MCF 10A (cell line): ENCODE results near the gene SLX4IP. TPM values are rescaled to one million over a fixed set of nuclear protein-coding genes. Genes with fewer than 3 reads are reported as not detected.
A peak's percentile ranks its signal among the peaks of the same experiment; 100 is the strongest.

Experiments used
- BruUV-seq: library from RNA; stranded (reverse); fragments of 400-500 nt; replicated peaks from 2 replicates; lab custom pipeline; 2021; lab: Mats Ljungman, UMichigan
- CTCF ChIA-PET: fragments of 300-600 bp; sonication (Branson Sonifier 250); formaldehyde crosslinking; extraction: SDS; loops from one replicate; lab custom pipeline; 2021; ENCODE audit warnings: antibody characterized with exemption, inconsistent platforms; lab: Yijun Ruan, JAX
- POLR2A ChIA-PET: fragments of 300-600, 350-650 bp; sonication (Branson Sonifier 250); formaldehyde crosslinking; extraction: SDS; loops from one replicate; lab custom pipeline; 2020; ENCODE audit warnings: antibody characterized with exemption, inconsistent platforms; lab: Yijun Ruan, JAX
- DNase-seq: peaks from one replicate; pipeline ENCODE4 v3.0.0-alpha.2; 2018; ENCODE audit not compliant: unreplicated experiment
- H3K27ac Mint-ChIP-seq: one replicate; pipeline ENCODE4 v1.8.0; 2022; ENCODE audit warnings: mild to moderate bottlenecking, low read depth, mixed read lengths; ENCODE audit not compliant: unreplicated experiment
- H3K27me3 Mint-ChIP-seq: one replicate; pipeline ENCODE4 v1.8.0; 2022; ENCODE audit warnings: mixed read lengths; ENCODE audit not compliant: insufficient read depth, unreplicated experiment
- H3K36me3 Mint-ChIP-seq: one replicate; pipeline ENCODE4 v1.8.0; 2022; ENCODE audit warnings: mild to moderate bottlenecking, moderate library complexity, mixed read lengths; ENCODE audit not compliant: insufficient read depth, unreplicated experiment
- H3K4me1 Mint-ChIP-seq: one replicate; pipeline ENCODE4 v1.8.0; 2022; ENCODE audit warnings: mixed read lengths; ENCODE audit not compliant: insufficient read depth, unreplicated experiment
- H3K4me3 Mint-ChIP-seq: one replicate; pipeline ENCODE4 v1.8.0; 2022; ENCODE audit warnings: mild to moderate bottlenecking, moderate library complexity, mixed read lengths; ENCODE audit not compliant: unreplicated experiment
- H3K9me3 Mint-ChIP-seq: one replicate; pipeline ENCODE4 v1.8.0; 2022; ENCODE audit warnings: mixed read lengths; ENCODE audit not compliant: unreplicated experiment
- intact Hi-C: fragments of 100-400 bp; cut with micrococcal nuclease; formaldehyde crosslinking; loops from 2 replicates; pipeline ENCODE4 v1.14.1; 2022
- total RNA-seq: library from RNA; stranded (reverse); gene quantifications from 2 replicates; pipeline ENCODE4 v1.2.3, GENCODE V29; 2022
- TF ChIP-seq, protein P1 (sequence below): fragments of 200-600 bp; IDR thresholded peaks from one replicate; pipeline ENCODE4 v1.8.0; 2022; ENCODE audit warnings: antibody characterized with exemption, mild to moderate bottlenecking; ENCODE audit not compliant: unreplicated experiment

SLX4IP gene
- total RNA-seq, 1 experiment from 2014 or later, result 11.2 TPM

DNA sequence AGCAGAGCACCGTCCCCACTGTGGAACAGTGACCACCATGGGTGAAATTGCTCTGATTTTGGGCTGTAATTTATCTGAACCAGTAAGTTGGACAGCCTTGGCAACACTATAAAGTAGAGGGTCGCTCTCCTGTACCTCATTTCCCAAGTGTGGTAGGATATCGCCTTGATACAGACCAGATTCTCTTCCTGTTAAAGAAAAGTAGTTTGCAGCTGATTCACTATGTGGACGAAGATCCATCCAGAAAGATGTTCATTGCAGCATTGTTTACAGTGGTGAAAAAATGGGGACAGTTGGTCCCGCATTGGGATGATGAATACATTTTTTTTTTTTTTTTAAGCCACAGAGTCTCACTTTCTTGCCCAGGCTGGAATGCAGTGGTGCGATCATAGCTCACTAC lies 74.3 kb downstream of the SLX4IP start:
- Mint-ChIP-seq H3K27me3 (no peaks in the 10 kb centered on the region), H3K9me3 (no peaks in the 10 kb centered on the region), H3K4me3 (no peak overlapping the region), H3K36me3 (no peaks in the 10 kb centered on the region), H3K4me1 (peaks cover 62% of the 10 kb centered on the region), H3K27ac (peak overlapping the region; percentile 84)
- no peak for DNase-seq
- CTCF ChIA-PET, result interaction anchor here (1.6 to 2.5 kb wide), 2 partner anchors 75 to 162 kb away, joined by 4 to 7 read pairs; partner anchors contain the start of gene MKKS
- intact Hi-C loops, result no loop called here
- POLR2A ChIA-PET, result interaction anchor here (0.6 to 9.2 kb wide), 11 partner anchors 15 to 821 kb away, joined by 3 to 117 read pairs (median 4); partner anchors contain the start of genes MKKS and SLX4IP
- TF ChIP-seq, protein P1, sequence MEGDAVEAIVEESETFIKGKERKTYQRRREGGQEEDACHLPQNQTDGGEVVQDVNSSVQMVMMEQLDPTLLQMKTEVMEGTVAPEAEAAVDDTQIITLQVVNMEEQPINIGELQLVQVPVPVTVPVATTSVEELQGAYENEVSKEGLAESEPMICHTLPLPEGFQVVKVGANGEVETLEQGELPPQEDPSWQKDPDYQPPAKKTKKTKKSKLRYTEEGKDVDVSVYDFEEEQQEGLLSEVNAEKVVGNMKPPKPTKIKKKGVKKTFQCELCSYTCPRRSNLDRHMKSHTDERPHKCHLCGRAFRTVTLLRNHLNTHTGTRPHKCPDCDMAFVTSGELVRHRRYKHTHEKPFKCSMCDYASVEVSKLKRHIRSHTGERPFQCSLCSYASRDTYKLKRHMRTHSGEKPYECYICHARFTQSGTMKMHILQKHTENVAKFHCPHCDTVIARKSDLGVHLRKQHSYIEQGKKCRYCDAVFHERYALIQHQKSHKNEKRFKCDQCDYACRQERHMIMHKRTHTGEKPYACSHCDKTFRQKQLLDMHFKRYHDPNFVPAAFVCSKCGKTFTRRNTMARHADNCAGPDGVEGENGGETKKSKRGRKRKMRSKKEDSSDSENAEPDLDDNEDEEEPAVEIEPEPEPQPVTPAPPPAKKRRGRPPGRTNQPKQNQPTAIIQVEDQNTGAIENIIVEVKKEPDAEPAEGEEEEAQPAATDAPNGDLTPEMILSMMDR, result no peak
- BruUV-seq, result no TSS peak

DNA sequence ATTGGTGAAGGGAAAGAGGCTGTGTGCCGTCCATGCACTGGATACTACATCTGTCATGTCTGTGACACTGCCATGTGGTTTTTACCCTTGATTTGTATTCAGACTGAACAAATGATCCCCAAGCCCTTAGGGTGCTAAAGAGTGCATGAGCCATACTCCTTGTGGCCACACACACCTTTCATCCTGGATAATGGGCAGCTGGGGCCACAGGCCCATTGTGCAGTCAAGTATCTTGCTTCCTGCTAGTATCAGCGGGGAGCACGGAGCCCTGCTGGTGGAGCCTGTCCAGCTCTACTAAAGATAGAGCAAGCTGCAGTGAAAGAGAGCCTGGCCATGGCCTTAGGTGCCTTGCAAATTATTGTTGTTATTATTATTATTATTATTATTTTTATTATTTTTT lies 75.1 kb downstream of the SLX4IP start:
- TF ChIP-seq, protein P1, result no peak
- no peaks in the 10 kb centered on the region for H3K36me3 Mint-ChIP-seq
- no peaks in the 10 kb centered on the region for H3K27me3 Mint-ChIP-seq
- no peak overlapping the region for H3K4me3 Mint-ChIP-seq
- POLR2A ChIA-PET, result interaction anchor here (2.1 to 9.2 kb wide), 3 partner anchors 14 to 109 kb away, joined by 7 to 117 read pairs (median 104); partner anchors contain the start of genes MKKS and SLX4IP
- H3K27ac Mint-ChIP-seq, result no peak overlapping the region
- no peaks in the 10 kb centered on the region for H3K9me3 Mint-ChIP-seq
- BruUV-seq, result no TSS peak
- intact Hi-C loops, result no loop called here
- peaks cover 60% of the 10 kb centered on the region for H3K4me1 Mint-ChIP-seq
- no peak for DNase-seq
- CTCF ChIA-PET, result interaction anchor here (1.0 to 2.5 kb wide), 2 partner anchors 30 to 76 kb away, joined by 3 to 7 read pairs; partner anchors contain the start of gene MKKS

DNA sequence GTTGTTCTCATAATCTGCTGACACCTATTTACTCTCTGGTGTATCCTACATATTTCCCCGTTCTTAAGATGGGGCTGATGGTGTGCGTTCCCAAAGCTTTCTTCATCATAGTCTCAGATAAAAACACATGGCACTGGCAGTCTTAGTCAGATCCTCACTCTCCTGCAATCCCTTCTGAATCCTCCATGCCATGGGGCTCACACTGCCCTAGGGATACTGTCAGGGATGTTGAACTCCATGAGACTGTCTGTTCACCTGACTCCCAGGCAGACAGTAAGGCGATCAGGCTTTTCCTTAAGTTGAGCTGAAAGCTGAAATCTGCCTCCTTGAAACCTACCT lies 76.0 kb downstream of the SLX4IP start:
- ChIA-PET CTCF (interaction anchor here (0.7 to 2.5 kb wide), 6 partner anchors 26 to 117 kb away, joined by 3 to 7 read pairs (median 3); partner anchors contain the start of gene MKKS), POLR2A (interaction anchor here (0.6 to 9.2 kb wide), 23 partner anchors 11 to 921 kb away, joined by 3 to 117 read pairs (median 4); partner anchors contain the start of genes JAG1, MKKS and SLX4IP)
- Mint-ChIP-seq H3K27me3 (no peaks in the 10 kb centered on the region), H3K4me1 (peaks cover 51% of the 10 kb centered on the region), H3K36me3 (no peaks in the 10 kb centered on the region), H3K4me3 (peak overlapping the region; percentile 56), H3K9me3 (no peaks in the 10 kb centered on the region), H3K27ac (peak overlapping the region; percentile 89)
- BruUV-seq, result TSS peak; percentile 93
- TF ChIP-seq, protein P1, result no peak
- intact Hi-C loops, result no loop called here
- no peak for DNase-seq

DNA sequence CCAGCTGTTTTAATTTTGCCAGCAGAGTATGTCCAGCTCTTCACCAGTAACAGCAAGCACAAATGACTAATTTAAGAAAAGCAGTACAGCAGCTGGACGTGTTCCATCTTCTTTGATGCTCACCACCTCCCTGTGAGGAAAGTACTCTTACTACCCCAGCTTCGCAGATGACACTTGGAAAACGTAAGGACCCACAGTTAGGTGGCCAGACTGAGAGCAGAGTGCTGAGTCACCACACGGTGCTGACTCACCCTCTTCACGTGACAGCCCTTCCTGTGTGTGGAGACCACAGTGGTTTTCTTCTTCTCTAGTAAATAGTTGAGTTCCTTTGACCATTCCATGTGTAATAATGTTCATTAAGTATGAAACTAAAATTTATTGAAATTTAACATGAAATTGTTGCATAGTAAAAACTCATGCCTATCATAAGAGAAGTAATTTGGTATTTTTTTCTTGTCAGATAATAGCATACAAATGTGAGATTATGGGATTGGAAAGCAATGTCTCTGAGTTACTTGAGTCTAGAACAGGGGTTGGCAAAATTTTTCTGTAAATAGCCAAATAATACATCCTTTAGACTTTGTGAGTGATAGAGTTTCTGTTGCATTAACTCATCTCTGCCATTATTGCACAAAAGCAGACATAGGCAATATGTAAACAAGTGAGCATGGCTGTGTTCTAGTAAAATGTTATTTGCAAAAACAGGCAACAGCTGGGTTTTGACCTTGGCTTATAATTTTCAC lies 76.6 kb downstream of the SLX4IP start:
- peak overlapping the region; percentile 89 for H3K27ac Mint-ChIP-seq
- BruUV-seq, result TSS peak; percentile 68
- ChIA-PET CTCF (interaction anchor here (0.7 to 2.5 kb wide), 8 partner anchors 8 to 116 kb away, joined by 3 to 7 read pairs (median 3); partner anchors contain the start of gene MKKS), POLR2A (interaction anchor here (0.6 to 9.2 kb wide), 22 partner anchors 12 to 921 kb away, joined by 3 to 117 read pairs (median 4); partner anchors contain the start of genes JAG1, MKKS and SLX4IP)
- H3K9me3 Mint-ChIP-seq, result no peaks in the 10 kb centered on the region
- H3K27me3 Mint-ChIP-seq, result no peaks in the 10 kb centered on the region
- TF ChIP-seq, protein P1, result no peak
- no peaks in the 10 kb centered on the region for H3K36me3 Mint-ChIP-seq
- peak overlapping the region; percentile 56 for H3K4me3 Mint-ChIP-seq
- intact Hi-C loops, result no loop called here
- peaks cover 45% of the 10 kb centered on the region for H3K4me1 Mint-ChIP-seq
- DNase-seq, result peak; percentile 97
